IPS-18a (cell line): Measurements from ENCODE around the gene EIF2D.

Source experiments
- H3K27ac ChIP-seq: one replicate; pipeline ENCODE4 v1.5.1; 2013; ENCODE audit warnings: low read length
- H3K27me3 ChIP-seq: one replicate; pipeline ENCODE4 v1.6.1; 2013; ENCODE audit warnings: mild to moderate bottlenecking, low read length; ENCODE audit not compliant: control insufficient read depth, insufficient read depth
- H3K36me3 ChIP-seq: one replicate; pipeline ENCODE4 v1.6.1; 2013; ENCODE audit warnings: low read depth, low read length; ENCODE audit not compliant: control insufficient read depth
- H3K4me1 ChIP-seq: one replicate; pipeline ENCODE4 v1.6.1; 2013; ENCODE audit warnings: low read depth, low read length; ENCODE audit not compliant: control insufficient read depth
- H3K4me3 ChIP-seq: one replicate; pipeline ENCODE4 v1.5.1; 2013; ENCODE audit warnings: low read length
- H3K9ac ChIP-seq: one replicate; pipeline ENCODE4 v1.6.1; 2013; ENCODE audit warnings: mild to moderate bottlenecking, low read length, moderate library complexity
- H3K9me3 ChIP-seq: one replicate; pipeline ENCODE4 v1.6.1; 2013; ENCODE audit warnings: low read depth, low read length; ENCODE audit not compliant: control insufficient read depth

EIF2D gene

GRCh38 chr1:206563367-206564207, 48.7 kb downstream of the EIF2D start:
- Histone ChIP-seq H3K27me3 (peaks cover 7% of the 10 kb centered on the region), H3K4me3 (no peak overlapping the region), H3K36me3 (no peaks in the 10 kb centered on the region), H3K4me1 (no peaks in the 10 kb centered on the region), H3K9ac (no peak overlapping the region), H3K9me3 (no peaks in the 10 kb centered on the region), H3K27ac (no peak overlapping the region)

DNA sequence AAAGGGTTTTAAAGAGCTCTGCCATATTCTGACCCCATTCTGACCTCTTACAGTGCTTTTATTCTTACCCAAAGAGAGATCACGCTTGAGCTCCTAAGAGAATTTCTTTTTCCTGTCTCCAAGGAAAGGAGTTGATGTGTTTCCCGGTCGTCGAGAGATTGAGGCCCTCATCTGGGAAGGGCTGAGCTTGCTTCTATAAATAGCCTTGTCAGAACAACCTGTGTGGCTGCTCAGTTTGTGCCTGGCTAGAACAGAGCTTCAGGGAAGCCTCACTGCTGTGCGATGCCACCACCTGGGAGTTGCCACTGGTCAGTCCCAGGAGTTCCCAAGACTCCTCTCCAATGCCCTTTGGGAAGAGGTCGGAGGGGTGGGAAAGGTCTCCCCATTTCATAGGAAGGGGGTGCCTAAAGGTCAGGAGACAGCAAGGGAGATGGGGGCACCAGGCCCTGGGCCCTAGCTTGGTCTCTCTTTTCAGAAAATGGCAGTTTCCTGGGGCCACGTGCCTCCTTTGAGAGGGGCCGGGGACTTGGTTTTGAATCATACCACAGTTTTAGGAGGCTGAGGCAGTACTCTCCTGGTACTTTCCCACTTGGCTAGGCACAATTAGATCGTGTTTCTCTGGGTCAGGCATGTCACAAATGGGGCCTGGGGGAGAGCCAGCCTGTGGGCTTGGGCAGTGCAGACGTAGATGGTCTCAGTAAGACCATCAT, 52.1 kb downstream of the EIF2D start:
- peaks cover 5% of the 10 kb centered on the region for H3K4me1 ChIP-seq
- no peaks in the 10 kb centered on the region for H3K9me3 ChIP-seq
- H3K9ac ChIP-seq, result no peak overlapping the region
- H3K36me3 ChIP-seq, result no peaks in the 10 kb centered on the region
- H3K4me3 ChIP-seq, result no peak overlapping the region
- peaks cover 40% of the 10 kb centered on the region for H3K27me3 ChIP-seq
- no peak overlapping the region for H3K27ac ChIP-seq

DNA sequence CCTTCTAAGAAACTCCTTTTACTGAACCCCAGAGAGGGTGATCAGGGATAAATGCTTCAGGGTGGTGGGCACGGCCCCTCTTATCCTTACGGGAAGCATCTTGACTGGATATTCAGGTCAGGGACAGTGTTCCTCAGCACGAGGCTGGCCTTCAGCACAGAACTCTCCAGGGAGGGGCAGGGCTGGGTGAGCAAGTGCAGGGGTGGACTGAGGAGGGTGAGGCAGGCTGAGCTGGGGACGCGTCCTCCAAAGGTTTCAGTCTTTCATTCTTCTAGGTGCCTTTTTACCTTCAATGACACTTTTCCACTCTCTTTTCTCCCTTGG, 52.6 kb downstream of the EIF2D start:
- Histone ChIP-seq H3K27me3 (peaks cover 40% of the 10 kb centered on the region), H3K4me3 (no peak overlapping the region), H3K36me3 (no peaks in the 10 kb centered on the region), H3K4me1 (peaks cover 5% of the 10 kb centered on the region), H3K9me3 (no peaks in the 10 kb centered on the region), H3K27ac (no peak overlapping the region), H3K9ac (no peak overlapping the region)

GRCh38 chr1:206558794-206559671, 53.2 kb downstream of the EIF2D start:
- H3K9ac ChIP-seq, result no peak overlapping the region
- no peaks in the 10 kb centered on the region for H3K9me3 ChIP-seq
- no peaks in the 10 kb centered on the region for H3K36me3 ChIP-seq
- no peak overlapping the region for H3K27ac ChIP-seq
- peaks cover 5% of the 10 kb centered on the region for H3K4me1 ChIP-seq
- H3K27me3 ChIP-seq, result peaks cover 40% of the 10 kb centered on the region
- no peak overlapping the region for H3K4me3 ChIP-seq

GRCh38 chr1:206557636-206558473, 54.4 kb downstream of the EIF2D start:
- Histone ChIP-seq H3K9ac (peak overlapping the region; percentile 10), H3K4me1 (peaks cover 5% of the 10 kb centered on the region), H3K9me3 (no peaks in the 10 kb centered on the region), H3K27ac (no peak overlapping the region), H3K27me3 (peaks cover 40% of the 10 kb centered on the region), H3K4me3 (peak overlapping the region; percentile 72), H3K36me3 (no peaks in the 10 kb centered on the region)

- H3K9ac ChIP-seq, result peak overlapping the region; percentile 10
- peaks cover 5% of the 10 kb centered on the region for H3K4me1 ChIP-seq
- no peaks in the 10 kb centered on the region for H3K36me3 ChIP-seq
- H3K27ac ChIP-seq, result no peak overlapping the region
- peaks cover 40% of the 10 kb centered on the region for H3K27me3 ChIP-seq
- H3K9me3 ChIP-seq, result no peaks in the 10 kb centered on the region
- H3K4me3 ChIP-seq, result peak overlapping the region; percentile 72
These were observed 55.3 kb downstream of the EIF2D start for GRCh38 chr1:206556750-206557635.

GRCh38 chr1:206556047-206556749, 56.1 kb downstream of the EIF2D start:
- no peak overlapping the region for H3K9ac ChIP-seq
- peak overlapping the region; percentile 72 for H3K4me3 ChIP-seq
- peaks cover 5% of the 10 kb centered on the region for H3K4me1 ChIP-seq
- peaks cover 40% of the 10 kb centered on the region for H3K27me3 ChIP-seq
- no peaks in the 10 kb centered on the region for H3K36me3 ChIP-seq
- H3K9me3 ChIP-seq, result no peaks in the 10 kb centered on the region
- no peak overlapping the region for H3K27ac ChIP-seq

DNA sequence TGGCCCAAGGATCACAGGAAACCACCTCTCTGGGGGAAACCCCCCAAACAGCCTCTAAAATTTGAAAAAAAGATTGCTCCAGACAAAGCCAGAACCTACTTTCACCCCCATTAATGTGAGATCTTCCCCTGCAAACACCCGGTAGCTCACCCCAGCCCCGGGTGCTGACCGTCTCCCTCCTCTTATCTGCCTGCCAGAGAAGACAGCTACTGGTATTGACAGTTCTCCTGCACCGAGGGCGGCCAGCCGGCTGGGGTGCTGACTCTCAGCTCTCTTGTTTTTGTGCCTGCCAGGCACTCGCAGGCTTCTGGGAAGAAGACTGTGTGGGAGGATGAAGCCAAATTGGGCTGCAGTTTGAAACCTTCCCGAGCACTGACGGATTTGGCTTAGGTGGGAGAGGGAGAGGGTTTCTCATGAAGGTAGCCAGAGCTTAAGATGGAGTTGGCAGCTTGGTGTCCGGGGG, 56.8 kb downstream of the EIF2D start:
- H3K27me3 ChIP-seq, result peaks cover 40% of the 10 kb centered on the region
- no peaks in the 10 kb centered on the region for H3K9me3 ChIP-seq
- peaks cover 5% of the 10 kb centered on the region for H3K4me1 ChIP-seq
- no peak overlapping the region for H3K9ac ChIP-seq
- H3K4me3 ChIP-seq, result no peak overlapping the region
- no peaks in the 10 kb centered on the region for H3K36me3 ChIP-seq
- no peak overlapping the region for H3K27ac ChIP-seq

- Histone ChIP-seq H3K9ac (no peak overlapping the region), H3K4me1 (peaks cover 5% of the 10 kb centered on the region), H3K4me3 (no peak overlapping the region), H3K27ac (no peak overlapping the region), H3K36me3 (no peaks in the 10 kb centered on the region), H3K27me3 (peaks cover 40% of the 10 kb centered on the region), H3K9me3 (no peaks in the 10 kb centered on the region)
These were observed 57.4 kb downstream of the EIF2D start for GRCh38 chr1:206554701-206555472.
